HEK293 (cell line): ENCODE data around the gene MGLL.
A peak's percentile ranks its signal among the peaks of the same experiment; 100 is the strongest.

ENCODE experiments used
- YY1 ChIP-seq: fragments of 450-650 bp; formaldehyde crosslinking; IDR thresholded peaks from 2 replicates; pipeline ENCODE4 v1.5.1; 2018; ENCODE audit warnings: missing biosample characterization, missing genetic modification characterization
- ZBTB20 ChIP-seq: fragments of 450-650 bp; formaldehyde crosslinking; IDR thresholded peaks from 2 replicates; pipeline ENCODE4 v1.5.1; 2016; ENCODE audit warnings: missing biosample characterization, missing genetic modification characterization
- ZFP41 ChIP-seq: fragments of 450-650 bp; formaldehyde crosslinking; IDR thresholded peaks from 2 replicates; pipeline ENCODE4 v1.5.1; 2016; ENCODE audit warnings: missing biosample characterization, missing genetic modification characterization, borderline replicate concordance
- ZNF24 ChIP-seq: fragments of 450-650 bp; formaldehyde crosslinking; IDR thresholded peaks from 2 replicates; pipeline ENCODE4 v1.5.1; 2016; ENCODE audit warnings: missing biosample characterization, missing genetic modification characterization
- ZNF274 ChIP-seq, 2 experiments: fragments of 200-500 bp in 1 of 2; fragments of 450-650 bp in 1 of 2; sonication (Bioruptor generic) in 1 of 2; formaldehyde crosslinking in 1 of 2; IDR thresholded peaks; 2 replicates each; pipeline versions ENCODE4 v1.5.1 to v1.6.1; 2014 to 2016; ENCODE audit warnings: borderline replicate concordance in 1 of 2, inconsistent platforms in 1 of 2, low read length in 1 of 2, missing biosample characterization in 1 of 2, missing genetic modification characterization in 1 of 2
- ZNF292 ChIP-seq: fragments of 450-650 bp; formaldehyde crosslinking; IDR thresholded peaks from 2 replicates; pipeline ENCODE4 v1.5.1; 2016; ENCODE audit warnings: low read depth, missing biosample characterization, missing genetic modification characterization, borderline replicate concordance
- ZNF626 ChIP-seq: fragments of 450-650 bp; sonication (Bioruptor Pico); formaldehyde crosslinking; IDR thresholded peaks from 2 replicates; pipeline ENCODE4 v1.5.1; 2018; ENCODE audit warnings: missing biosample characterization, missing genetic modification characterization, inconsistent platforms
- ZNF629 ChIP-seq: fragments of 450-650 bp; formaldehyde crosslinking; IDR thresholded peaks from 2 replicates; pipeline ENCODE4 v1.5.1; 2017; ENCODE audit warnings: missing biosample characterization, missing genetic modification characterization
- ZNF776 ChIP-seq: fragments of 450-650 bp; formaldehyde crosslinking; IDR thresholded peaks from 2 replicates; pipeline ENCODE4 v1.5.0; 2017; ENCODE audit warnings: missing biosample characterization, missing genetic modification characterization, borderline replicate concordance
- TF ChIP-seq, protein P1 (sequence below): fragments of 450-650 bp; formaldehyde crosslinking; IDR thresholded peaks from 2 replicates; pipeline ENCODE4 v1.5.1; 2016; ENCODE audit warnings: missing biosample characterization, missing genetic modification characterization
- TF ChIP-seq, protein P2 (sequence below): fragments of 450-650 bp; formaldehyde crosslinking; optimal IDR thresholded peaks from 2 replicates; pipeline ENCODE3; 2016; ENCODE audit warnings: missing biosample characterization, mild to moderate bottlenecking, missing genetic modification characterization
- TF ChIP-seq, protein P3 (sequence below): fragments of 450-650 bp; formaldehyde crosslinking; IDR thresholded peaks from 2 replicates; pipeline ENCODE4 v1.5.1; 2016; ENCODE audit warnings: missing biosample characterization, missing genetic modification characterization
- TF ChIP-seq, protein P4 (sequence below): fragments of 450-650 bp; formaldehyde crosslinking; IDR thresholded peaks from 2 replicates; pipeline ENCODE4 v1.5.1; 2016; ENCODE audit warnings: missing biosample characterization, missing genetic modification characterization, borderline replicate concordance
- TF ChIP-seq, protein P5 (sequence below): fragments of 450-650 bp; formaldehyde crosslinking; IDR thresholded peaks from 2 replicates; pipeline ENCODE4 v1.5.1; 2017; ENCODE audit warnings: missing biosample characterization, missing genetic modification characterization

DNA sequence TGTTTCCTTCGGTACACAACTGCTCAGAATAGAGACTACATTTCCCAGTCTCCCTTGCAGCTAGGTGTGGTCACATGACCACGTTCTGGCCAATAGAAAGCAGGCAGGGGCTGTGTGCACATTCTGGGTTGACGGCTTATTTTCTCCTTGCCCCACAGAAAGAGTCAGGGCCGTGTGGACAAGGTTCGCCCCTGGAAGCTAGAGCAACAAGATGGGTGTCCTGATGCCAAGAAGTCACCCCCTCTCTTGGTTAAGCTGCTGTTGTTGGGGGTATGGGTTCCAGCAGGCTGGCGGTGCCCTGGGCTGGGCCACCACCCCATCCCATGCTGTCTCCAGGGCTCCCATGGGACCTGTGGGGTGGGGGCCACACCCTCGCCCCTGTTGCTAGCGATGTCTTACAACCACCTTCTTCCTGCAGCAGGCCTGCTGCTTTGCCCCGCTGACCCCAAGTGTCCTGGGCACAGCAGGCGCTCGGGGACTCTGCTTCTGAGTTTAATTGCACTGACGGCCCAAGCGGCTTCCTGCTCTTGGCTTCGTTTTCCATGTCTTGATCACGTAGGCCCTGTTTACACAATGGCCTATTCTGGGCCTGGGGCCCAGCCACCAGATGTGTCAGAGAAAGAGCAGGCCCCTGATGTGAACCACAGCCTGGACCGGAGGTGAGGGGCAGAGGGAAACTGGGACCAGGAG is 124.6 kb downstream of the MGLL start:
- TF ChIP-seq ZNF274 (IDR thresholded peaks at IDR 0.05; ENCODE audit: low read length), result no peak
- TF ChIP-seq ZNF274 (tag by site-specific recombination; IDR thresholded peaks at IDR 0.05; ENCODE audit: borderline replicate concordance), result no peak
- TF ChIP-seq, protein P1, sequence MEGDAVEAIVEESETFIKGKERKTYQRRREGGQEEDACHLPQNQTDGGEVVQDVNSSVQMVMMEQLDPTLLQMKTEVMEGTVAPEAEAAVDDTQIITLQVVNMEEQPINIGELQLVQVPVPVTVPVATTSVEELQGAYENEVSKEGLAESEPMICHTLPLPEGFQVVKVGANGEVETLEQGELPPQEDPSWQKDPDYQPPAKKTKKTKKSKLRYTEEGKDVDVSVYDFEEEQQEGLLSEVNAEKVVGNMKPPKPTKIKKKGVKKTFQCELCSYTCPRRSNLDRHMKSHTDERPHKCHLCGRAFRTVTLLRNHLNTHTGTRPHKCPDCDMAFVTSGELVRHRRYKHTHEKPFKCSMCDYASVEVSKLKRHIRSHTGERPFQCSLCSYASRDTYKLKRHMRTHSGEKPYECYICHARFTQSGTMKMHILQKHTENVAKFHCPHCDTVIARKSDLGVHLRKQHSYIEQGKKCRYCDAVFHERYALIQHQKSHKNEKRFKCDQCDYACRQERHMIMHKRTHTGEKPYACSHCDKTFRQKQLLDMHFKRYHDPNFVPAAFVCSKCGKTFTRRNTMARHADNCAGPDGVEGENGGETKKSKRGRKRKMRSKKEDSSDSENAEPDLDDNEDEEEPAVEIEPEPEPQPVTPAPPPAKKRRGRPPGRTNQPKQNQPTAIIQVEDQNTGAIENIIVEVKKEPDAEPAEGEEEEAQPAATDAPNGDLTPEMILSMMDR (tag by site-specific recombination), result no peak
- TF ChIP-seq ZNF292 (tag by site-specific recombination), result no peak
- TF ChIP-seq ZNF629 (tag by site-specific recombination), result no peak
- no peak for TF ChIP-seq ZNF24 (tag by site-specific recombination)
- TF ChIP-seq, protein P2, sequence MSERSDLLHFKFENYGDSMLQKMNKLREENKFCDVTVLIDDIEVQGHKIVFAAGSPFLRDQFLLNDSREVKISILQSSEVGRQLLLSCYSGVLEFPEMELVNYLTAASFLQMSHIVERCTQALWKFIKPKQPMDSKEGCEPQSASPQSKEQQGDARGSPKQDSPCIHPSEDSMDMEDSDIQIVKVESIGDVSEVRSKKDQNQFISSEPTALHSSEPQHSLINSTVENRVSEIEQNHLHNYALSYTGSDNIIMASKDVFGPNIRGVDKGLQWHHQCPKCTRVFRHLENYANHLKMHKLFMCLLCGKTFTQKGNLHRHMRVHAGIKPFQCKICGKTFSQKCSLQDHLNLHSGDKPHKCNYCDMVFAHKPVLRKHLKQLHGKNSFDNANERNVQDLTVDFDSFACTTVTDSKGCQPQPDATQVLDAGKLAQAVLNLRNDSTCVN (tag by site-specific recombination), result no peak
- no peak for TF ChIP-seq ZNF776
- TF ChIP-seq, protein P3, sequence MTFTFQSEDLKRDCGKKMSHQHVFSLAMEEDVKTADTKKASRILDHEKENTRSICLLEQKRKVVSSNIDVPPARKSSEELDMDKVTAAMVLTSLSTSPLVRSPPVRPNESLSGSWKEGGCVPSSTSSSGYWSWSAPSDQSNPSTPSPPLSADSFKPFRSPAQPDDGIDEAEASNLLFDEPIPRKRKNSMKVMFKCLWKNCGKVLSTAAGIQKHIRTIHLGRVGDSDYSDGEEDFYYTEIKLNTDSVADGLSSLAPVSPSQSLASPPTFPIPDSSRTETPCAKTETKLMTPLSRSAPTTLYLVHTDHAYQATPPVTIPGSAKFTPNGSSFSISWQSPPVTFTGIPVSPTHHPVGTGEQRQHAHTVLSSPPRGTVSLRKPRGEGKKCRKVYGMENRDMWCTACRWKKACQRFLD (tag by site-specific recombination), result no peak
- TF ChIP-seq, protein P4, sequence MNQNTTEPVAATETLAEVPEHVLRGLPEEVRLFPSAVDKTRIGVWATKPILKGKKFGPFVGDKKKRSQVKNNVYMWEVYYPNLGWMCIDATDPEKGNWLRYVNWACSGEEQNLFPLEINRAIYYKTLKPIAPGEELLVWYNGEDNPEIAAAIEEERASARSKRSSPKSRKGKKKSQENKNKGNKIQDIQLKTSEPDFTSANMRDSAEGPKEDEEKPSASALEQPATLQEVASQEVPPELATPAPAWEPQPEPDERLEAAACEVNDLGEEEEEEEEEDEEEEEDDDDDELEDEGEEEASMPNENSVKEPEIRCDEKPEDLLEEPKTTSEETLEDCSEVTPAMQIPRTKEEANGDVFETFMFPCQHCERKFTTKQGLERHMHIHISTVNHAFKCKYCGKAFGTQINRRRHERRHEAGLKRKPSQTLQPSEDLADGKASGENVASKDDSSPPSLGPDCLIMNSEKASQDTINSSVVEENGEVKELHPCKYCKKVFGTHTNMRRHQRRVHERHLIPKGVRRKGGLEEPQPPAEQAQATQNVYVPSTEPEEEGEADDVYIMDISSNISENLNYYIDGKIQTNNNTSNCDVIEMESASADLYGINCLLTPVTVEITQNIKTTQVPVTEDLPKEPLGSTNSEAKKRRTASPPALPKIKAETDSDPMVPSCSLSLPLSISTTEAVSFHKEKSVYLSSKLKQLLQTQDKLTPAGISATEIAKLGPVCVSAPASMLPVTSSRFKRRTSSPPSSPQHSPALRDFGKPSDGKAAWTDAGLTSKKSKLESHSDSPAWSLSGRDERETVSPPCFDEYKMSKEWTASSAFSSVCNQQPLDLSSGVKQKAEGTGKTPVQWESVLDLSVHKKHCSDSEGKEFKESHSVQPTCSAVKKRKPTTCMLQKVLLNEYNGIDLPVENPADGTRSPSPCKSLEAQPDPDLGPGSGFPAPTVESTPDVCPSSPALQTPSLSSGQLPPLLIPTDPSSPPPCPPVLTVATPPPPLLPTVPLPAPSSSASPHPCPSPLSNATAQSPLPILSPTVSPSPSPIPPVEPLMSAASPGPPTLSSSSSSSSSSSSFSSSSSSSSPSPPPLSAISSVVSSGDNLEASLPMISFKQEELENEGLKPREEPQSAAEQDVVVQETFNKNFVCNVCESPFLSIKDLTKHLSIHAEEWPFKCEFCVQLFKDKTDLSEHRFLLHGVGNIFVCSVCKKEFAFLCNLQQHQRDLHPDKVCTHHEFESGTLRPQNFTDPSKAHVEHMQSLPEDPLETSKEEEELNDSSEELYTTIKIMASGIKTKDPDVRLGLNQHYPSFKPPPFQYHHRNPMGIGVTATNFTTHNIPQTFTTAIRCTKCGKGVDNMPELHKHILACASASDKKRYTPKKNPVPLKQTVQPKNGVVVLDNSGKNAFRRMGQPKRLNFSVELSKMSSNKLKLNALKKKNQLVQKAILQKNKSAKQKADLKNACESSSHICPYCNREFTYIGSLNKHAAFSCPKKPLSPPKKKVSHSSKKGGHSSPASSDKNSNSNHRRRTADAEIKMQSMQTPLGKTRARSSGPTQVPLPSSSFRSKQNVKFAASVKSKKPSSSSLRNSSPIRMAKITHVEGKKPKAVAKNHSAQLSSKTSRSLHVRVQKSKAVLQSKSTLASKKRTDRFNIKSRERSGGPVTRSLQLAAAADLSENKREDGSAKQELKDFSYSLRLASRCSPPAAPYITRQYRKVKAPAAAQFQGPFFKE, result no peak
- TF ChIP-seq YY1 (tag by site-specific recombination), result no peak
- peak; percentile 96 for TF ChIP-seq ZBTB20 (tag by site-specific recombination)
- TF ChIP-seq ZNF626 (tag by site-specific recombination), result no peak
- TF ChIP-seq, protein P5, sequence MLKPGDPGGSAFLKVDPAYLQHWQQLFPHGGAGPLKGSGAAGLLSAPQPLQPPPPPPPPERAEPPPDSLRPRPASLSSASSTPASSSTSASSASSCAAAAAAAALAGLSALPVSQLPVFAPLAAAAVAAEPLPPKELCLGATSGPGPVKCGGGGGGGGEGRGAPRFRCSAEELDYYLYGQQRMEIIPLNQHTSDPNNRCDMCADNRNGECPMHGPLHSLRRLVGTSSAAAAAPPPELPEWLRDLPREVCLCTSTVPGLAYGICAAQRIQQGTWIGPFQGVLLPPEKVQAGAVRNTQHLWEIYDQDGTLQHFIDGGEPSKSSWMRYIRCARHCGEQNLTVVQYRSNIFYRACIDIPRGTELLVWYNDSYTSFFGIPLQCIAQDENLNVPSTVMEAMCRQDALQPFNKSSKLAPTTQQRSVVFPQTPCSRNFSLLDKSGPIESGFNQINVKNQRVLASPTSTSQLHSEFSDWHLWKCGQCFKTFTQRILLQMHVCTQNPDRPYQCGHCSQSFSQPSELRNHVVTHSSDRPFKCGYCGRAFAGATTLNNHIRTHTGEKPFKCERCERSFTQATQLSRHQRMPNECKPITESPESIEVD (tag by site-specific recombination), result no peak
- TF ChIP-seq ZFP41 (tag by site-specific recombination), result no peak
